ENCODE results near the gene SRRM2.
"Not testable (repeated sequence)": the region's sequence is repeated elsewhere in the genome, so short reads cannot be mapped to it uniquely, and the experiment has no call there.

Gene SRRM2

DNA sequence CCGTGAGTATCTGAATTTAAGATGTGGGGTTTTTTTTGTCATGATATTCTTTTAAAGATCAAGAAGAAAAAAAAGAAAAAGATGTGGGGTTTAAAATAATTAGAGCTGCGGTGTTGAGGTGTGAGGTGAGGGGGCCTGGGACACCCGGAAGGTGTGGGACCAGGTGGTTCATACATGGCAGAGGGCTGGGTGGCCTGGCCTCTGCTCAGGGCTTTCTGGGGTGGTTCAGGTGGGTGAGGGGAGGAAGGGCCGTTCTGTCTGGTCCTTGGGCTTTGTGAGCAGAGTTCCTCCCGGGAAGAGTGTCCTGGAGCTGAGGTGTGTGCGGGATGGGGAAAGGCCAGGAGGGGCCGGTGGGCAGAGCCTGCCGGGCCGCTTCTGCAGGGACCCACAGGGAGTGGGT is 37.4 kb upstream of the SRRM2 start:
- DNase-seq (ENCODE audit: low spot score): no peak

DNA sequence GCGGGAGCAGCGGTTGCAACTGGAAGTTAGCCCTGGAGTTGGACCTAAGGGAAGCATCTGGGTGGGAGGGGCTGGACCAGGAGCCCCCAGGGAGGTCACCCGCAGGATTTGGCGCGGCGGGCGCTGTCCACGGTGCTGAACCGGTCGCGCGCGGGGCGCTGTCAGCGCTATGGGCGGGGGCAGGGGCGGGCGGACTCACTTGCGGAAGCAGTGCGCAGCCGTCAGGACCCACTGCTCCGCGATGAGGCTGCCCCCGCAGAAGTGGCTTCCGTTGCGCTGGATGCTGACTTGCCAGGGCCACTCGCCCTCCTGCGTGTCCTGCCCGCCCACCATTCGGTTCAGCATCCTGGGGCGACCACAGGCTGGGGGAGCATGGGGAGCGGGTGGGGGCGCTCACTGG is 36.9 kb upstream of the SRRM2 start:
- no peak for DNase-seq (ENCODE audit: low spot score)

DNA sequence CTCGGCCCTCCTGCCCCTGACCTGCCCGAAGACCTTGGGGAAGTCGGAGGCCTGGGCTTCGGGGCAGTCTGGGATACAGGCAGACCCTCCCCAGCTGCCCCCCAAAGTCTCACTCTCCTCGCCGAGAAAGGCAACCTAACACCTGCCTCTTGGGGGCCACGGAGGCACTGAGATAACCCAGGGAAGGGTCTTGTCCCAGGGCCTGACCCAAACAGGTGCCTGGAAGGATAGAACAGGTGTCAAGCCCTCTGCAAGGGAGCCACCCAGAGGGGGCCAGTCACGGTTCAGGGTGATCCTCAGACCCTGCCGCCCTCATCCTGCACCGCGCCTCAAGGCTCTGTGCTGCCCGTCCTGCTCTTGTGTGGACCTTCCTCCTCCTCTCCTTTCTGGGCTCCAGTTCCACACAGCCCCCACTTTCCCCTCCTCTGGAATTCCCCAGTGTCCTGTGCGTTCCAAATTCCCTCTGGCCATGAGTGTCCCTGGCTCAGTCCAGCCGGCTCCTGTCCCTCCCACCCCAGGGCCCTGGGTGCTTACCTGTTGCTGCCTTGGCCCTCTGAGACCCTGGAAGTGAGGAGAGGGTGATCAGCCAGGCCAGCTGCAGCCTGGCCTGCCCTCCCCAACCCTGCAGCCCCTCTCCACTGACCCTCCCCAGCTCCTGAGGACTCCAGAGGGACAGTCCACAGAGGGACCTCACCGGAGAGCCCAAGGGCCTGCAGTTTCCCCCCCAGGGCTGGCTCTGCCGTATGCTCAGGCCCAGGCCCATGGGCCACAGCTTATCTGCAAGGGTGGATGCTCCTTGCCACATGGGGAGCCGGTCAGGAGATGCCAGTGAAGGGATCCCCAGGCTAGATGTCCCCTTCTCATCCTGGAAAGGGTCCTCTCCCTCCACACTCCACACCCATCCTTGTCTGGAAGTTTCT is 36.2 kb upstream of the SRRM2 start:
- no peak for DNase-seq (ENCODE audit: low spot score)

DNA sequence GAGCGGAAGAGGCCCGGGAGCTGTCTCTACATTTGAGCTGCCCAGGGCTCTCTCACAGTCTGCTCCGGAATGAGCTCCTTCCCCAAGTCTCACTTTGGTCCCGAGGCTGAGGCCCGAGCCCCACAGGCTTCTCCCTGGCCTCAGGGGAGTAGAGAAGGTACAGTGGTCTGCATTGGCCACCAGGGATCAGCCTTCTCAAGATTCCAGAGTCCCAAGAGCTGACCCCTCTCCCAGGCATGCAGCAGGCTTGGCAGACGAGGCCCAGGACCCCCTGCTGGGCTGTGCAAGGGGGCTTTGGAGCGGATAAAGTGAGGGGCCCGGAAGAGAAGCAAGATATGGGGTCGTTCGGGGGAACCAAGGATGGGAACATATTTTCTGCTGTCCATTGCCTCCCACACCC is 35.5 kb upstream of the SRRM2 start:
- DNase-seq (ENCODE audit: low spot score): no peak

DNA sequence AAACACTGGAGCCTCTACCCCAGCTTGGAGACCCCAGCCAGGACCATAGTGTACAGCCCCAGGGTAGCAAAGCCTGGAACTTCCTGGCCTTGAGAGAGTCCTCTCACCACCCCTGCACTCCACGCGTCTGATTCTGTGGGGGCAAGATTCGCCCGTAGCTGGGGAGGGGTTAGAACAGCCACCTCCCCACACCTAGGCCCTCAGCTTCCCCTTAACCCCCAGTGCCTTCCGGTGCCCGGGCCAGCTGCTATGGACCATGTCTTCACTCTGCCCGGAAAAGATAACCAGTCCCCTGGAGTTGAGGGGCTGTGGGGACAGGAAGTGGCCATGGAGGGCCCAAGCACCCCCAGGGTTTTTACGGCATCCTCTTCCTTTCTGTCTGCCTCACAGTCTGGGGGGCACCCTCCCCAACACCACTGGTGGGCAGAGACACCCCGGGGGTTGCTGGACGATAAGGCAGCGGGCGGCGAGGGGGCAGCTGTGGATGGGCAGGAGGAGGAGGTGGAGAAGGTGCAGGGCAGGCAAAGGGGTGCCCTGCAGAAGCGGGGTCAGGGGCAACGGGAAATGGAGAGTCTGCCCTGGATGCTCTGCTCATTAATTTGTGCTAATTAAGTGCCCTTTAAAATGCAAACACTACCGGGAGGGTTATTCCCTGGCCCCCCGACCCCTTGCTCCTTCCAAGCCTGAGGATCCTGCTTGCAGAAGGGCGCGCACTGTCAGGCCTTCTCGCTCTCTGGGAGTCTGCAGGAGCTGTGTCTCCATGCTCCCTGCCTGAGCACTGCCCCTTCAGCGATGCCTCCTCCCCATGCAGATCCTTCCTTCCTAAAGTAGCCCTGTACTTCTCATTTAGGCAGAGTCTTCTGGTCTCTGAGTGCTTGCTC is 34.8 kb upstream of the SRRM2 start:
- no peak for DNase-seq (ENCODE audit: low spot score)

DNA sequence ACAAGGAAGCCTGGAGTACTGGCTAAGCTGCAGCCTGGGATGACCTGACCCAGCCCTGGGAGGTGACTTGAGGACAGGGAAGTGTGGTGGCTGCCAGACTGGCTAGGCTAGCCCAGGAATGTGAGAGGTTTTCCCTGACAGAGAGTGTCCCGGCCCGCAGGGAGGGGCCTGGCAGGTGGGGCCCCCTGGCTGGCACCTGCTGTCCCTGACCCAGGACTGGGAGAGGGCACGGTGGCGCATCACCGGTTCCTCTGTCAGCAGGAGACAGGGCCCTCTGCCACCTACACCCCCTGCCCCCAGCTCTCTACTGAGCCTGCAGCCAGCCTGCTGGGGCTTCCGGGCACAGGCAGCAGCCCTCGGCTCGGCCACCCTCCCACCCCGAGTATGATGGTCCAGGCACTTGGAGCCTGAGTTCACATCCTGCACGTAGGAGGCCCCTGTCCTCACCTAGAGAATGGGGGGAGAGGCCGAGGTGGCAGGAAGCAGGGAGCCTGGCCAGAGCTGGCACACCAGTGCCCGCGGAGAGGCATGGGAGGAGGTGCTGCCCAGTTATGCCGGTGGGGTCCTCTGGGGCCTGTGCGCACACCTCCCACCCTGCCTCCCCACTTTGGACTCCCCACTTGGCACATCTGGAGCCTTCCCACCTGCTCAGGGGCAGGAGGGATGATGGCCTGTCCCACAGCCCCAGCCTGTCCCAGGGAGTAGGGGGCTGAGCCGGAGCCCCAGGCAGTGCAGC is 32.9 kb upstream of the SRRM2 start:
- DNase-seq (ENCODE audit: low spot score): no peak

DNA sequence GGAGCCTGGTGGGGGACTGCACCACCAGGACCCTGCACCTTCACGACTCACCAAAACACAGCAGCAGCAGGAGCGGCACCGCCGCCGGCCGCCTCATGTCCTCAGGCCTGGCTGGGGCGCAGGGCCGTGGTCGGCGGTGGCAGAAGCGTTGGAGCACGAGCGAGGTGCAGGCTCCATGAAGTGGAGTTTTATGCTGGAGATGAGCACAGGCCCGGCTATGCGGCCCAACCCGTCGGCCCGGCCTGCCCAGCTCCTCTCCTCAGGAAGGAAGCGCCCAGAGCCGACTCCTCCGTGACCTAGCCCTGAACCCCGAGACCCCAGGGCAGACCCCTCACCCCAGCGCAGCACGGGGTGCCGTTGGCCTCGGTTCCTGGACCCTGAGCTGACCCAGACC is 32.4 kb upstream of the SRRM2 start, which contains the start of gene PRSS27:
PRSS27 (minus strand) TSS at position 161 of the 394 bp plus-strand sequence; CDS start at position 97, 64 bp downstream.
- DNase-seq (ENCODE audit: low spot score): no peak

DNA sequence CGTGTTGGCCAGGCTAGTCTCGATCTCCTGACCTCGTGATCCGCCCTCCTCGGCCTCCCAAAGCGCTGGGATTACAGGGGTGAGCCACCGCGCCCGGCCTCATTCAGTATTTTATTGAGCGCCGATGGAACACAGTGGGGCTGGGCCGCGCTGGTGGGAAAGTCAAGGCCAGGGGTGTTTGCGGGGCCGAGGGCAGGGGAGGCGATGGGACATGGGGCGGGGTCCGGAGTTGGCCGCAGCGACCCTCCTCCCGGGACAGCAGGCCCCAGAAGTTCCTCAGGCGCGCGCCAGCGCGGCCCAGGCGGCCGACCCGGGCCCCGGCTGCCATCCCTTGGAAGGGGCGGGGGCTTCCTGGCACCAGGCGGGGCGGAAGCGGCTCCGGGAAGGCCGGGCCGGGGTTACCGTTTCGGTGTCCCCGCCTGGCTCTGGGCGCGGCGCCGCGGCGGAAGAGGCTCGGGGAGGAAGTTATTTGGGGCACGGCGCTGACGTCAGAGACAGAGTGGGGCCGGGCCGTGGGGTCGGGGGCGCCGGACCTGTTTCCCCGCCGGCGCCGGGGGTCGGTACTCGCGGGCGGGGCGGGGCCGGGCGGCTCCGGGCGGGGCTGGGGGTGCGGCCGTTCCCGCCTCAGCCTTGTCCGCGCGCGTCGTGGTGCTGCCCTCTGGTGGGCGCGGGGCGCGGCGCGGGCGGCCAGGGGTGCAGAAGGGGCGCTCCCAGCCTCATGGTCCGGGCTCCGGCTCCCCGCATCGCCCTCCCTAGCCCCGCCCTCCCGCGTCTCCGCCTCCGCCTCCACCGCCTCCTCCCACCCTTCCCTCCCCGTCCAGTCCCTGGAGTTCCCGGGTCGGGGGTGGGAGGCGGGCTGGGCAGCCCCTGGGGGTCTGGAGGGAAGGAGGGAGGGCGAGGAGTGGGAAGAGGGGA is 31.5 kb upstream of the SRRM2 start:
- peak; percentile 89 for DNase-seq (ENCODE audit: low spot score)

DNA sequence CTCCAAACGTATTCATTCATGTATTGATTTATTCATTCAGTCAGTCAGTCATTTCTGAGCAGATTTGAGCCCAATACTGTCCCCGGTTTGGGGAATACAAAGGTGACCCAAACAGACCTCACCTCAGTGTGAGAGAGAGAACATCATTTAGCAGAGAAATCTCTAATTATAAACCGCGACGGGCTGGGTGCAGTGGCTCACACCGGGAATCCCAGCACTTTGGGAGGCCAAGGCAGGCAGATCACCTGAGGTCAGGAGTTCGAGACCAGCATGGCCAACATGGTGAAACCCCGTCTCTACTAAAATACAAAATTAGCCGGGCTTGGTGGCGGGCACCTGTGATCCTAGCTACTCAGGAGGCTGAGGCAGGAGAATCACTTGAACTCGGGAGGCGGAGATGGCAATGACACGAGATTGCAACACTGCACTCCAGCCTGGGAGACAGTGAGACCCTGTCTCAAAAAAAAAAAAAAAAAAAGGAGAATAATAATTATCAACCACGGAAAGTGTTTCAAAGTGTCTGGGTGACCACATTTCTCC is 30.7 kb upstream of the SRRM2 start:
- not testable (repeated sequence) for DNase-seq (ENCODE audit: low spot score)

DNA sequence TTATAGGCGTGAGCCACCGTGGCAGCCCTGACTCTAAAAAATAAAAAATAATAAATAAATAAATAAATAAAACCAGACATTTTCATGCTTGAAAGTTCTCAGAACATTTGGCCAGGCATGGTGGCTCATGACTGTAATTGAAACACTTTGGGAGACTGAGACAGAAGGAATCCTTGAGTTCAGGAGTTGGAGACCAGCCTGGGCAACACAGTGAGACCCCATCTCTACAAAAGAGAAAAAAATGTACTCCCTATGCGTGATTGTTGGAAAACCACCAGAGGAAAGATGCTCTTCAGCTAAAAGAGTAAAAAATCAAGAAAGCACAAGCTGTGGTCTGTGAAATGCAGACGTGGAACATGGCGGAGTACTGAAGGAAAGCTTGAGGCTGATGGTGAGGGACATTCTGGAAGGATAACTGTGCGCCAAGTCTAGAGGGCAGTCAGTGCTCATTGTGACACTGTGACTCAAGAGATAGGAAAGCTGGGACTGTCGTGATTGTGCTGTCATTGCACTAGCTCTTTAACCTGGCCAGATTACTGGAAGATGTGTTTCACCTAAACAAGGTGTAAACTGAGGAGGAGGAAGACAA is 28.3 kb upstream of the SRRM2 start:
- no peak for DNase-seq (ENCODE audit: low spot score)

DNA sequence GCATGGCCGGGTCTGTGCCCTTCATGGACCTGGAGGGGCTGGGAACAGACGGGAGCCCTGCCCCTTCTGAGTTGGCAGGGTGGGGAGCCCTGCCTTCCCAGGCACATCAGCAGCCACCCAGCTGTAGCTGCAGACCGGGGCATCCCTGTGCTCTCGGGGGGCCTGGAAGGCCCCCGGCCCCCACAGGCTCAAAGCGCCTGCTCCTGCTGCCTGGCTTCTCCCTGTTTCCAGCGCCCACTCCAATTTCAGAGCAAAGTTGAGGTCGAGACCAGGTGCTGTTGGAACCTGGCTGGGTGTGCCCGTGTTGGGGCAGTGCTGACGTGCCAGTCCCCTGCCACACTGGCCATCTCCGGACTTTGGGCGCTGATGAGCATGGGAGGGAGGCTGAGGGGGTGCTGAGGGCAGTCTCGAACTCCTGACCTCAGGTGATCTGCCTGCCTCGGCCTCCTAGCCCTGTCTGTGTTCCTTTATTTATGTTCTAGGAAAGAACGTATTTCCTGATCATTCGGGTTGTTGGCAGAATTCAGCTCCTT is 27.6 kb upstream of the SRRM2 start:
- DNase-seq (ENCODE audit: low spot score): no peak

DNA sequence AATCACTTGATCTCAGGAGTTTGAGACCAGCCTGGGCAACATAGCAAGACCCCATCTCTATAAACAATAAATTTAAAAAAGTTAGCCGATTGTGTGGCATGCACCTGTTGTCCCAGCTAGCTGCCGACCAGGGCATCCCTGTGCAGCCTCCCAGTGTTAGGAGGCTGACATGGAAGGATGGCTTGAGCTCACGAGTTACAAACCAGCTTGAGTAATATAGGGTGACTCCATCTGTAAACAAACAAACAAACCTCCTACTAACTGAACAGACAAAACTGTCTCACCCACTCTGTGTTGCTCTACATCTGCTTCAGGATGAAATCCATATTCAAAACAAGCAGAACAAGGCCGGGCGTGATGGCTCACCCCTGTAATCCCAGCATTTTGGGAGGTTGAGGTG is 25.5 kb upstream of the SRRM2 start:
- DNase-seq (ENCODE audit: low spot score): no peak

DNA sequence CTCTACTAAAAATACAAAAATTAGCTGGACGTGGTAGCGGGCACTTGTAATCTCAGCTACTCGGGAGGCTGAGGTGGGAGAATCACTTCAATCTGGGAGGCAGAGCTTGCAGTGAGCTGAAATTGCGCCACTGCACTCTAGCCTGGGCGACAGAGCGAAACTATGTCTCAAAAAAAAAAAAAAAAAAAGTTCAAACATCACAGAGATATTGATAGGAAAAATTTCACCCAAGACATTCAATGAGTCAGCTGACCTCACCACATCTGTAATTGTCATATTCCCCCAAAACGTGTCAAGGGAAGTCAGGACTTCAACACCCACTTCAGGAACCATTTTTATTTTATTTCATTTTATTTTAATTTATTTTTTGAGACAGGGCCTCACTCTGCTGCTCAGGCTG is 24.4 kb upstream of the SRRM2 start:
- no peak for DNase-seq (ENCODE audit: low spot score)

DNA sequence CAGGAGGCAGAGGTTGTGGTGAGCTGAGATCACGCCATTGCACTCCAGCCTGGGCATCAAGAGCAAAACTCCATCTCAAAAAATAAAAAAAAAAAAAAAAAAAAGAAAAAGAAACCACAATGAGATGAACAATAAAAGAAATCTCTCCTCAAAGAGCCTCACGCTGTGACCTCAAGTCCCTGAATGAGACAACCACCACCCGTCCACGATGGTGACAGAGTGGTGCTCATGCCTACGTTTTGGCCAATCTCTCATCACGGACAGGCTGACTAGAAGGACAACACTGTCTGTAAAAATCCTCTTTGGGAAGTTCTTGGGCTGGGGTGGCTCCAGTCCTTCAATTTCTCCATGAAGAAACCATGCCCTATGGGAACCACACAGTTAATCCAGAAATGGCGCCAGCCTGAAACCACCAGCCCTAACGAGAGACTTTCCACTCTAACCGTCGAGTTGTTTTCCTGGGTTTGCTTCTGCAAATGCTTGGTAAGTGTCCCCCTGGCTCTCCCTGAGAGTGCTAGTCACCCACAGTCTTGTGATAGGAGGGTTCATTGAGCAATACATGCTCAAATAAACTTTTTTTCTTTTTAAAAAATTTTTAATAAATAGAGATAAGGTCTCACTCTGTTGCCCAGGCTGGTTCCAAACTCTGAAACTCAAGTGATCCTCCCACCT is 17.5 kb upstream of the SRRM2 start:
- DNase-seq (ENCODE audit: low spot score): no peak

DNA sequence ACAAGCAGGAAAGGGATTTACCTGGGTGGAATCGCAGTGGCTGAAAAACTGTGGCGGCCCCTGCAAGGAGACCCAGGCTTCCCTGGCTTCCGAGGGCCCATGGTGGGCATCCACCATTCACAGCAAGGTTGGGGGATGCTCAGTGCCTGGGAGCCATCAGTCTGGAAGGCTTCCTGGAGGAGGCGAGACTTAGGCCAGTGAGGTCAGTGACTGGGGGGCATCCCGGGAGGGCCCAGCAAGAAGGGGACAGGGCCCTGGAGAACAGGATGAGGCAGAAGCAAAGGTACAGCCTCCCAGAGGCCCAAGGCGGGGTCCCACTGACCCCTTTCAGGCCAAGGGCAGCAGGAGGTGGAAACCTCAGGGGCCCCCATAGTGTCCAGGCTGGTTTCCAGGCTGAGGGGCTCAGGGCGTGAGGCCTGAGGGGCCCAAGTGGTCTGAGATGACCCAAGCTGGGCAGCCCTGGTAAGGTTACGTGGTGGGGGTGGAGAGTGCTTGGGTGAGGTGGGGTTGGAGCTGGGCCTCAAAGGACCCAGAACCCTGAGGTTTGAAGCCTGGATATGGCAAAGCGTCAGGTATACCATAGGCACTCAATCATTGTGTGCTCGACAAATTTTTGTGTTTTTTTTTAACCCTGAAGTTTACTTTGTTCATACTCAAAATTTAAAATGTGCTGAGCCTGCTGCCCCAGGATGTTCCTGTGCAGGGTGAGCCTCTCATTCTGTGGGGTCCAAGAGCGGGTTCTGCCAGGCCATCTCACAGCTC is 15.8 kb upstream of the SRRM2 start:
- no peak for DNase-seq (ENCODE audit: low spot score)

DNA sequence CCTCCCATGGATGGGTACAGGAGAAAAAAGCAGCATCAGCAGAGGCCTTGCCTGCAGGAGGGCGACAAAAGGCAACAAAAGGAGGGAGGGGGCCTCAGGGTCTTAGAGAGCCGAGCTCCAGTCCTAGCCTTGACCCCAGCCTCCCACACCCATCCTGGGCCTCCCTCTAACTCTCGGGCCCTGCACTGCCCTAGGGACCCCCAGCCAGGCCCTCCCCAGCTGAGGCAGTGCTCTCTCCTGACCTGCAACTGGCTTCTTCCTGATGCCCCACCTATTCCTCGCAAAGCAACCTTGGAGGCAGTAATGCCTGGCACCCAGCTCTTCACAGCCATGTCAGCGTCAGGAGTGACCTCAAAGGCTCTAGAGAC is 15.2 kb upstream of the SRRM2 start:
- DNase-seq (ENCODE audit: low spot score): no peak

DNA sequence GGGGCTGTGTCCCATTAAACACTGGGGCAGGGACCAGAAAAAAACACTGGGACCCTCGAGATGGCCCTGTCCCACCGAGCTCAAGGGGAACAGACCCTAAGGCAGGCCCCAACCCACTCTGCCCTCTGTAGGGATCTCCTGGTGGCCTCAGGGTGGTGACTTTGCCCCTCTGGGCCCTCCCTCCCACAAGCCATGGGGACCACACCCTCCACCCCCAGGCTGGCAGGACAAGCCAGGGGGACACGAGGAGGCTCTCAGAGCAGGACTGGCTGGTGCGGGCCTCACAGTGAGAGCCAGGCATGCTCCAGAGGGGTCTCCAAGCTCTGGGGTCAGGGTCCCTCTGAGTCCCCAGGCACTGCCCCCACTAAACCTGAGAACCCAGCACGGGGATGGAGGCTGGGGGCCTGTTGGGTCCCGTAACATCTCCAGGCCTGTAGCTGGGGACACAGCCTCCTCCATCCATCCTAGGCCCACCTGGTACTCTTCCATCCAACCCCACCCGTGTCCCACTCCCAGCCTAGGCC is 14.5 kb upstream of the SRRM2 start:
- DNase-seq (ENCODE audit: low spot score): no peak

DNA sequence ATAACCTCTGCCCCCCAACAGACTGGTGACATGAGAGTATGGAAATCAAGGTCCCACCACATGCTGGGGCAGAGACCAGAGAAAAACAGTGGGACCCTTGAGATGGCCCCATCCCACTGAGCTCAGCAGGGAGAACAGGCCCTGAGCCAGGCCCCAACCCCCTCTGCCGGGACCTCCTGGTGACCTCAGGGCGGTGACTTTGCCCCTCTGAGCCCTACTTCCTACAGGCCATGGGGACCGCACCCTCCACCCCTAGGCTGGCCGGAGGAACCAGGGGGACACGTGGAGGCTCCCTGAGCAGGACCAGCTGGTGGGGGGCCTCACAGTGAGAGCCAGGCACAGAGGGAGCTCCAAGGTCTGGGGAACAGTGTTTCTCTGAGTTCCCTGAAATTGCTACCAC is 13.8 kb upstream of the SRRM2 start:
- DNase-seq (ENCODE audit: low spot score): no peak

Data from SK-N-DZ (cell line).